ENCODE results near the gene SLC44A4.
"Not testable (repeated sequence)": the region's sequence is repeated elsewhere in the genome, so short reads cannot be mapped to it uniquely, and the experiment has no call there.

The SLC44A4 gene

DNA sequence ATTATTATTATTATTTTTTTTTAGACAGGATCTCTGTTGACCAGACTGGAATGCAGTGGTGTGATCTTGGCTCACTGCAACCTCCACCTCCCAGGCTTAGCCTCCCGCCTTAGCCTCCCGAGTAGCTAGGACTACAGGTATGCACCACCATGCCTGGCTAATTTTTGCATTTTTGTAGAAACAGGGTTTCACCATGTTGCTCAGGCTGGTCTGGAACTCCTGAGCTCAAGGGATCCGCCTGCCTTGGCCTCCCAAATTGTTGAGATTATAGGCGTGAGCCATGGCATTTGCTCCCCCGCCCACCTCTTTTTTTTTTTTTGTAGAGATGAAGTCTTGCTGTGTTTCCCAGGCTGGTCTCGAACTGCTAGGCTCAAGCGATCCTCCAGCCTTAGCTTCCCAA, 30.5 kb upstream of the SLC44A4 start:
- H3K4me1 ChIP-seq (ENCODE audit: control insufficient read depth, insufficient read depth, low read length): peaks cover 10% of the 10 kb centered on the region
- H3K27me3 ChIP-seq (ENCODE audit: control insufficient read depth, insufficient read depth, low read length); H3K36me3 ChIP-seq (ENCODE audit: control insufficient read depth, insufficient read depth, low read length); H3K4me3 ChIP-seq (ENCODE audit: low read depth, low read length); H3K9ac ChIP-seq (ENCODE audit: low read depth, low read length); H3K9me3 ChIP-seq (ENCODE audit: control insufficient read depth, insufficient read depth, low read length): not testable (repeated sequence)

DNA sequence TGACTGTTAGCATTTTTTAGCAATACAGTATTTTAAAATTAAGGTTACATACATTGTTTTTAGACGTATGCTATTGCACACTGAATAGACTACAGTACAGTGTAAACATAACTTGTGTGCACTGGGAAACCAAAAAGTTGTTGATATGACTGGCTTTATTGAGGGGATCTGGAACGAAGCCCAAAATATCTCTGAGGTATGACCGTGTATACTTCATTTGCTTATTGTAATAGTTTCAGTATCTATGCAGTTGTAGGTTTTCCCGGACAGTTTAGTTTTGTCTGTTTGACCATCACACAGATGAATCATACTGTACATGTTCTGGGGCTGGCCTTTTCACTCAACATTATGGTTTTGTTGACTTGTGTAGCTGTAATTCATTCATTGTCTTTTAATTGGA, 30.0 kb upstream of the SLC44A4 start:
- Histone ChIP-seq H3K27me3 (ENCODE audit: control insufficient read depth, insufficient read depth, low read length) (no peaks in the 10 kb centered on the region), H3K4me1 (ENCODE audit: control insufficient read depth, insufficient read depth, low read length) (peaks cover 10% of the 10 kb centered on the region), H3K36me3 (ENCODE audit: control insufficient read depth, insufficient read depth, low read length) (no peaks in the 10 kb centered on the region), H3K9me3 (ENCODE audit: control insufficient read depth, insufficient read depth, low read length) (no peaks in the 10 kb centered on the region), H3K9ac (ENCODE audit: low read depth, low read length) (no peak overlapping the region), H3K4me3 (ENCODE audit: low read depth, low read length) (no peak overlapping the region)

DNA sequence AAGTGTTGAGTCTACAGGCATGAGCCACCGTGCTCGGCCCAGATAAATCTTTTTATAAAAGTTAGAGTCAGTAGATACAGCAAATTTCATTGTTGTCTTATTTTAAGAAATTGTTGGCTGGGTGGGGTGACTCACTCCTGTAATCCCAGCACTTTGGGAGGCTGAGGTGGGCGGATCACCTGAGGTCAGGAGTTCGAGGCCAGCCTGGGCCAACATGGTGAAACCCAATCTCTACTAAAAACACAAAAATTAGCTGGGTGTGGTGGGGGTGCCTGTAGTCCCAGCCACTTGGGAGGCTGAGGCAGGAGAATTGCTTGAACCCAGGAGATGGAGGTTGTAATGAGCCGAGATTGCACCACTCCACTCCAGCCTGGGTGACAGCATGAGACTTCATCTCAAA, 29.5 kb upstream of the SLC44A4 start:
- not testable (repeated sequence) for H3K4me3 ChIP-seq (ENCODE audit: low read depth, low read length); H3K27me3 ChIP-seq (ENCODE audit: control insufficient read depth, insufficient read depth, low read length)

DNA sequence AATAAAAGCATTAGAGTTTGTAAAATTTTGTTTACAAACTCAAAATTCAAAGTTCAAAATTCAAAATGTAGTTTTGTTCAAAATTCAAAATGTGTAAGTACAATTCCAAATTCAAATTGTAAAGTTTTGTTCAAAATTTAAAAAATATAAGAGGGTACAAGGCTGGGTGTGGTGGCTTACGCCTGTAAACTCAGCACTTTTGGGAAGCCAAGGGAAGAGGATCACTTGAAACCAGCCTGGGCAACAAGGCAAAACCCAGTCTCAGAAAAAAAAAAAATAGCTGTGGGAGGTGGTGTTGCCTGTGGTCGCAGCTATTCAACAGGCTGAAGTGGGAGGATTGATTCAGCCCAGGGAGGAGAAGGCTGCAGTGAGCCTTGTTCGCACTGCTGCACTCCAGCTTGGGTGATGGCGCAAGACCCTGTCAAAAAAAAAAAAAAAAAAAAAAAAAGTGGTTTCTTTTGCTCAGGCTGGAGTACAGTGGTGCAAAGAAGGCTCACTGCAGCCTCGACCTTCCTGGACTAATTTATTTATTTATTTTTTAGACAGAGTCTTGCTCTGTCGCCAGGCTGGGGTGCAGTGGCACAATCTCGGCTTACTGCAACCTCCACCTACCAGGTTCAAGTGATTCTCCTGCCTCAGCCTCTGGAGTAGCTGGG, 28.5 kb upstream of the SLC44A4 start:
- Histone ChIP-seq H3K27me3 (ENCODE audit: control insufficient read depth, insufficient read depth, low read length) (no peaks in the 10 kb centered on the region), H3K4me3 (ENCODE audit: low read depth, low read length) (no peak overlapping the region), H3K9me3 (ENCODE audit: control insufficient read depth, insufficient read depth, low read length) (no peaks in the 10 kb centered on the region), H3K9ac (ENCODE audit: low read depth, low read length) (no peak overlapping the region), H3K36me3 (ENCODE audit: control insufficient read depth, insufficient read depth, low read length) (no peaks in the 10 kb centered on the region), H3K4me1 (ENCODE audit: control insufficient read depth, insufficient read depth, low read length) (peaks cover 10% of the 10 kb centered on the region)

More for the DNA sequence above, 29.5 kb upstream of the SLC44A4 start:
- not testable (repeated sequence) for H3K9ac ChIP-seq (ENCODE audit: low read depth, low read length); H3K36me3 ChIP-seq (ENCODE audit: control insufficient read depth, insufficient read depth, low read length); H3K9me3 ChIP-seq (ENCODE audit: control insufficient read depth, insufficient read depth, low read length)
- H3K4me1 ChIP-seq (ENCODE audit: control insufficient read depth, insufficient read depth, low read length): peaks cover 10% of the 10 kb centered on the region

DNA sequence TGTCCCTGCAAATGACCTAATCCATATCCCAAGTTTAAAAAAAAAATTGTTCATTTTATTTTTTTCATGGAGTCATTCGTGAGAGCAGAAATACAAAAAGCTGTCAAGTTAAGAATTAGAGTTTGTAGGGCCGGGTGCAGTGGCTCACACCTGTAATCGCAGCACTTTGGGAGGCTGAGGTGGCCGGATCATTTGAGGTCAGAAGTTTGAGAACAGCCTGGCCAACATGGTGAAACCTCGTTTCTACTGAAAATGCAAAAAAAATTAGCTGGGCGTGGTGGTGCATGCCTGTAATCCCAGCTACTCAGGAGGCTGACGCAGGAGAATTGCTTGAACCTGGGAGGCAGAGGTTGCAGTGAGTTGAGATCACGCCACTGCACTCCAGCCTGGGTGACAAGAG, 27.9 kb upstream of the SLC44A4 start:
- H3K36me3 ChIP-seq (ENCODE audit: control insufficient read depth, insufficient read depth, low read length); H3K27me3 ChIP-seq (ENCODE audit: control insufficient read depth, insufficient read depth, low read length); H3K9me3 ChIP-seq (ENCODE audit: control insufficient read depth, insufficient read depth, low read length); H3K4me3 ChIP-seq (ENCODE audit: low read depth, low read length); H3K9ac ChIP-seq (ENCODE audit: low read depth, low read length): not testable (repeated sequence)
- peaks cover 10% of the 10 kb centered on the region for H3K4me1 ChIP-seq (ENCODE audit: control insufficient read depth, insufficient read depth, low read length)

DNA sequence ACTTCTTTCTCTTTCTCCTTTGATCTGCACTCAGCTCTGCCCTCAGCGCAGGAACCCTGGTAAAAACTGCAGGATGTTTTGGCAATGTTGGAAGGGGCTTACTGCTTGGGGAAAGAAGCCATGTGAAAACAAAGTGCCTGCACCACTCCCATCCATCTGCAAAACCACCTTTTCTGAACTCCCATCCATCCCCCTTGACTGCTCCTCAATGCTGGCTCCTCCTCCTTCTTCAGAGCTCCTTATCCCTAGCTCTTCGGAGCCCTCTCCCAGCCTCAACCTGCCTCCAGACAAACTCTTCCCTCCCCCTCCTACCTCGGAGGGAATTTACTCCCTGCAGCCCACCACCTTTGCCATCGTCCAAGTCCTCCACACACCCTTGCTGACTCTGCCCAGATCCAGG, 27.3 kb upstream of the SLC44A4 start:
- H3K9ac ChIP-seq (ENCODE audit: low read depth, low read length): no peak overlapping the region
- H3K9me3 ChIP-seq (ENCODE audit: control insufficient read depth, insufficient read depth, low read length): no peaks in the 10 kb centered on the region
- H3K4me1 ChIP-seq (ENCODE audit: control insufficient read depth, insufficient read depth, low read length): peaks cover 10% of the 10 kb centered on the region
- no peak overlapping the region for H3K4me3 ChIP-seq (ENCODE audit: low read depth, low read length)
- H3K27me3 ChIP-seq (ENCODE audit: control insufficient read depth, insufficient read depth, low read length): no peaks in the 10 kb centered on the region
- no peaks in the 10 kb centered on the region for H3K36me3 ChIP-seq (ENCODE audit: control insufficient read depth, insufficient read depth, low read length)

DNA sequence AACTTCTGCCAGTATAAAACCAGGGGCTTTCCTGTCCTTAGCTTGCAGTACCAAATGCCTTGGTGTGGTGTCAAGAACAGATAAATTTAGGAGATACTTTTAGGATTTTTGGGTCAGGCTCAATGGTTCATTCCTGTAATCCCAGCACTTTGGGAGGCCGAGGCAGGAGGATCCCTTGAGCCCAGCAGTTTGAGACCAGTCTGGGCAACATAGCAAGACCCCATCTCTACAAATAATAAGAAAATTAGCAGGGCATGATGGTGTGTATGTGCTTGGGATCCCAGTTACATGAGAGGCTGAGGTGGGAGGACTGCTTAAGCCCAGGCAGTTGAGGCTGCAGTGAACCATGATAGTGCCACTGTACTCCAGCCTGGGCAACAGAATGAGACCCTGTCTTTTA, 26.2 kb upstream of the SLC44A4 start:
- H3K4me3 ChIP-seq (ENCODE audit: low read depth, low read length): no peak overlapping the region

DNA sequence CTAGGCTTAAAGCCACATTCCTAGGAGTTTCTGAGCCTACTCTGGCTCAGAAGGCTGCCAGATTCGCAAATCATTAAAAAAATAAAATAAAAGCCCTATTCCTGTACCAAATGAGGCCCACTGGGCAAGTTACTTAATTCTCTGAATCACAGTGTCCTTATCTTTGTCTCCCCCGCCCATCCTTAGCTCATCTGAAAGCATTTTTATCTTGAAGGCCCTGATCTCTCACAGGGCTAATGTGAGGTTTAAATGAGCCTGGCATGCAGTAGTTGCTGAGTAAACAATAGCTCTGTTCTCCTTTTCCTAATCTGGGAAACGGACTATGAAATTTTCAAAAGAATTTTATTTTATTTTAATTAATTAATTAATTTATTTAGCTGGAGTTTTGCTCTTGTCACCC, 25.2 kb upstream of the SLC44A4 start:
- Histone ChIP-seq H3K4me1 (ENCODE audit: control insufficient read depth, insufficient read depth, low read length) (peaks cover 10% of the 10 kb centered on the region), H3K4me3 (ENCODE audit: low read depth, low read length) (no peak overlapping the region), H3K27me3 (ENCODE audit: control insufficient read depth, insufficient read depth, low read length) (no peaks in the 10 kb centered on the region), H3K9me3 (ENCODE audit: control insufficient read depth, insufficient read depth, low read length) (no peaks in the 10 kb centered on the region), H3K9ac (ENCODE audit: low read depth, low read length) (no peak overlapping the region), H3K36me3 (ENCODE audit: control insufficient read depth, insufficient read depth, low read length) (peaks cover 3% of the 10 kb centered on the region)

More for the DNA sequence above, 26.2 kb upstream of the SLC44A4 start:
- Histone ChIP-seq H3K36me3 (ENCODE audit: control insufficient read depth, insufficient read depth, low read length) (peaks cover under 1% of the 10 kb centered on the region), H3K4me1 (ENCODE audit: control insufficient read depth, insufficient read depth, low read length) (peaks cover 10% of the 10 kb centered on the region), H3K27me3 (ENCODE audit: control insufficient read depth, insufficient read depth, low read length) (no peaks in the 10 kb centered on the region), H3K9me3 (ENCODE audit: control insufficient read depth, insufficient read depth, low read length) (no peaks in the 10 kb centered on the region), H3K9ac (ENCODE audit: low read depth, low read length) (no peak overlapping the region)

DNA sequence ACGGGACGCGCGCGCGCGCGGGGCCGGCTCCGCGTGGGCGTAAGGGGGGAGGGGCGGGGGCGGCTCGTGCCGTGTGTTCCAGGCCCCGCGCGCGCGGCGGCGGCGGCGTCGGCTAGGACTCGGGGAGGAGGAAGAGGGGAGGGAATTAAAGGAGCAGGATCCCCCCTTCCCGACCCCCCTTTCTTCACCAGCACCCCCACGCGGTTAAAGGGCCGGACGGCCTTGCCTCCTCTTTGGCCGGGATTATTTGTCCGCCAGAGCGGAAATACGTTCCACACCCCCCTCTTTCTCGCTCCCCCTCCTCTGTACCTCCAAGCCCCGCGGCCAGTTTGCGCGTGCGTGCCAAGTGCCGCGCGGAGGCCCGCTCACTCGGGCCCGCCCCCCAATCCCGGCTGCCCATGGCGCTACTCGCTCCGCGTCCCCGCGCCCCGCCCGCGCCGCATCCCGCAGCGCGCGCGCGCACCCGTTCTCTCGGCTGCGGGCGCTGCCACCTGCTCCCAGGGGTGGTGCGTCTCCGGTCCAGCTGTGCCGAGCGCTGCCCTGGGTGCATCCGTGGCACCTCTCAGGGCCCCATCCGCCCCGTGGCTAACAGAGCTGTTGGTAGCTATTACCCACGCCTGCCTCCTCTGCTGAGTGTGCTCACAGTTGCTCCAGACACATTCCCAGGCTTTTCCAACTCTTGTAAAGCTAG, 23.3 kb upstream of the SLC44A4 start, which contains the start of gene ZBTB12:
Gene ZBTB12, minus strand, starts transcription at position 134 of the 691 bp plus-strand sequence. CDS start 781 bp downstream, outside the sequence.
- Histone ChIP-seq H3K9me3 (ENCODE audit: control insufficient read depth, insufficient read depth, low read length) (no peaks in the 10 kb centered on the region), H3K4me1 (ENCODE audit: control insufficient read depth, insufficient read depth, low read length) (peaks cover 14% of the 10 kb centered on the region), H3K36me3 (ENCODE audit: control insufficient read depth, insufficient read depth, low read length) (peaks cover 3% of the 10 kb centered on the region), H3K27me3 (ENCODE audit: control insufficient read depth, insufficient read depth, low read length) (no peaks in the 10 kb centered on the region), H3K9ac (ENCODE audit: low read depth, low read length) (no peak within 1 kb of the TSS), H3K4me3 (ENCODE audit: low read depth, low read length) (peak within 1 kb of the TSS; percentile 65)

DNA sequence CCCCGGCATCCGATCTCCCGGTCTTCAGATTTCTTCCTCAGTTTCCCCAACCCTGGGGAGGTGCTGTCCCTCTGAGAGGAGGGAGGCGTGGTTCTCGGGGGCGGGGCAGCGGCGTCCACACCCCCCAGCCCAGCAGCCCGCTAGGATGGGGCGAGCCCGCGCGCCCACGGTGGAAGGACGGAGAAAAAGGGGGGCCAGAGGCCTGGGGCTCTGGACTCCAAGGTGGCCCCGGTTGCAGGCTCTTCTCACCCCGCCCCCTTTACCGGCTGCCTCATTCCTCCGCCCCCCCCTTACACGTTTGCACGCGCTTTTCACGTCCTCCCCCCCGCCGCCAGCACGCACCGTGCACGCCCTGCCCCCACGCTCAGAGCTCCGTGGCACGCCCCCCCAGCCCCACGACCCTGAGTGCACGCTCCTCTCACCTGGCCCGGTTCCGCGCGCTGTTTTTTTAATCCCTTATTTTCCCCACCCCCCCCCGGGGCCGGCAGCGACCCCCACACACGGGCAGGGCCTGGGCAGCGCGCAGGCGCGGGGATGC, 22.7 kb upstream of the SLC44A4 start:
- H3K9me3 ChIP-seq (ENCODE audit: control insufficient read depth, insufficient read depth, low read length): no peaks in the 10 kb centered on the region
- H3K36me3 ChIP-seq (ENCODE audit: control insufficient read depth, insufficient read depth, low read length): peaks cover 3% of the 10 kb centered on the region
- peak overlapping the region; percentile 30 for H3K4me3 ChIP-seq (ENCODE audit: low read depth, low read length)
- H3K9ac ChIP-seq (ENCODE audit: low read depth, low read length): no peak overlapping the region
- peaks cover 14% of the 10 kb centered on the region for H3K4me1 ChIP-seq (ENCODE audit: control insufficient read depth, insufficient read depth, low read length)
- H3K27me3 ChIP-seq (ENCODE audit: control insufficient read depth, insufficient read depth, low read length): no peaks in the 10 kb centered on the region

DNA sequence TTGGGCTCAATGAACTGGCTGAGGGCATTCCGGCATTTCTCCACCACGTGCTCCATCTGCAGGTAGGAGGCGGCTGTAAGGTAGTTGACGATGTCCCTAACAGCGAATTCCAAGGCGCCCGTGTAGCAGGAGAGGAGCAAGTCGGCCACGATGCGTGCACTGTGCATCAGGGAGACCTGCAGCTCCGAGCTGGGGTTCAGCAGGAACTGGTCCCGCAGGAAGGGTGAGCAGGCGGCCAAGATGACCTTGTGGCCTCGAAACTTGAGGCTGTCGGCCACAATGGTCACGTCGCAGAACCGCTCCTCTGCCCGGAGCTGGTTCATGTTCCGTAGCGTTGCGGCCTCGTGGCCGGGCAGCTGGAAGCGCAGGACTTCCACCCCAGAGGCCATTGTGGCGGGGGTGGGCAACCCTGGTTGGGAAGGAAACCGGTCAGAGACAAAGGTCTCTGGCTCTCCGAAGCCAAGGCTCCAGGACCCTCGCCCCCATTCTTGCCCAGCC, 22.2 kb upstream of the SLC44A4 start:
- Histone ChIP-seq H3K27me3 (ENCODE audit: control insufficient read depth, insufficient read depth, low read length) (no peaks in the 10 kb centered on the region), H3K36me3 (ENCODE audit: control insufficient read depth, insufficient read depth, low read length) (peaks cover 5% of the 10 kb centered on the region), H3K9ac (ENCODE audit: low read depth, low read length) (no peak overlapping the region), H3K4me1 (ENCODE audit: control insufficient read depth, insufficient read depth, low read length) (peaks cover 8% of the 10 kb centered on the region), H3K9me3 (ENCODE audit: control insufficient read depth, insufficient read depth, low read length) (no peaks in the 10 kb centered on the region), H3K4me3 (ENCODE audit: low read depth, low read length) (peak overlapping the region; percentile 30)
